ENCODE results near the gene TMEM38A. TPM values are rescaled to one million over a fixed set of nuclear protein-coding genes. Genes with fewer than 3 reads are reported as not detected.

Gene TMEM38A
- total and polyA plus RNA-seq, 9 of the 15 experiments (the other 6 are each of a cell fraction or from before 2014, with no cell fraction given): 0.35 to 2.1 (median 1.2) TPM

GRCh38 chr19:16659832-16660708 is 869 bp upstream of the TMEM38A start, which contains the start of gene SMIM7 (continued):
- TF ChIP-seq CUX1 (CRISPR knock-in tag; IDR thresholded peaks at IDR 0.05) (no peak), FOXP4 (CRISPR knock-in tag; IDR thresholded peaks at IDR 0.05; ENCODE audit: borderline replicate concordance) (0 out of 2 replicates have a peak, but pooled peaks have one; percentile 20), VEZF1 (CRISPR knock-in tag; IDR thresholded peaks at IDR 0.05) (peak; percentile 88), FOXK2 (conservative IDR thresholded peaks at IDR 0.05 in 1 of 2, IDR thresholded peaks at IDR 0.05 in 1 of 2; ENCODE audit: low read depth in 2 of 2) (peak; percentile 50 to 63; a peak in 1 of 4 replicates), CREM (IDR thresholded peaks at IDR 0.05; ENCODE audit: low read depth) (peak; percentile 59; the same call in 1 of the 2 replicates), ZNF695 (CRISPR knock-in tag; IDR thresholded peaks at IDR 0.05) (no peak), ZNF282 (CRISPR knock-in tag; IDR thresholded peaks at IDR 0.05) (0 out of 2 replicates have a peak, but pooled peaks have one; percentile 21), HIVEP1 (CRISPR knock-in tag; IDR thresholded peaks at IDR 0.05) (0 out of 2 replicates have a peak, but pooled peaks have one; percentile 35), TFAP4 (CRISPR knock-in tag; IDR thresholded peaks at IDR 0.05; ENCODE audit: borderline replicate concordance) (peak; percentile 62), CHD4 (IDR thresholded peaks at IDR 0.05; ENCODE audit: insufficient read depth, insufficient replicate concordance, low read depth, low read length, poor library complexity, severe bottlenecking) (no peak), NCOA6 (IDR thresholded peaks at IDR 0.05) (no peak), NCOA4 (IDR thresholded peaks at IDR 0.05; ENCODE audit: partially characterized antibody) (no peak), BRF1 (IDR thresholded peaks at IDR 0.05; ENCODE audit: borderline replicate concordance, extremely low read depth, insufficient read length) (no peak), DLX4 (CRISPR knock-in tag; IDR thresholded peaks at IDR 0.05) (no peak), HEY1 (CRISPR knock-in tag; IDR thresholded peaks at IDR 0.05; ENCODE audit: borderline replicate concordance) (no peak)
